Suprapubic skin (tissue), 3 donors: Measurements from ENCODE around the gene NIPAL1.

Experiments
- EP300 ChIP-seq: sonication (generic); formaldehyde crosslinking; IDR thresholded peaks from one replicate; pipeline ENCODE4 v1.6.1; 2017; ENCODE audit warnings: antibody characterized with exemption
- TF ChIP-seq, protein P1 (sequence below), 2 donors: fragments of 200-600 bp in 1 of 2; fragments of 450-650 bp in 1 of 2; sonication (generic) in 1 of 2; IDR thresholded peaks; one replicate each; pipeline ENCODE4 v1.5.1; 2016 to 2019; ENCODE audit warnings: antibody characterized with exemption in 2 of 2, mild to moderate bottlenecking in 1 of 2, moderate library complexity in 1 of 2

DNA sequence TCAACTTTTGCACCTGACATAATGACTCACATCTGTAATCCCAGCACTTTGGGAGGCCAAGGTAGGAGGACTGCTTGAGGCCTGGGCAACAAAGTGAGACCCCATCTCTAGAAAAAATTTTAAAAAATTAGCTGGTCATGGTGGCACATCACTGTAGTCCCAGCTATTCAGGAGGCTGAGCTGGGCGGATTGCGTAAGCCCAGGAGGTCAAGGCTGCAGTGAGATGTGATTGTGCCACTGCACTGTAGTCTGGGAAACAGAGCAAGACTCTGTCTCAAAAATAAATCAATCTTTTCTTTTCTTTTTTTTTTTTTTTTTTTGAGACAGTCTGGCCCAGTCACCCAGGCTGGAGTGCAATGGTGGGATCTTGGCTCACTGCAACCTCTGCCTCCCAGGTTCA, 52.5 kb downstream of the NIPAL1 start:
- TF ChIP-seq, protein P1, sequence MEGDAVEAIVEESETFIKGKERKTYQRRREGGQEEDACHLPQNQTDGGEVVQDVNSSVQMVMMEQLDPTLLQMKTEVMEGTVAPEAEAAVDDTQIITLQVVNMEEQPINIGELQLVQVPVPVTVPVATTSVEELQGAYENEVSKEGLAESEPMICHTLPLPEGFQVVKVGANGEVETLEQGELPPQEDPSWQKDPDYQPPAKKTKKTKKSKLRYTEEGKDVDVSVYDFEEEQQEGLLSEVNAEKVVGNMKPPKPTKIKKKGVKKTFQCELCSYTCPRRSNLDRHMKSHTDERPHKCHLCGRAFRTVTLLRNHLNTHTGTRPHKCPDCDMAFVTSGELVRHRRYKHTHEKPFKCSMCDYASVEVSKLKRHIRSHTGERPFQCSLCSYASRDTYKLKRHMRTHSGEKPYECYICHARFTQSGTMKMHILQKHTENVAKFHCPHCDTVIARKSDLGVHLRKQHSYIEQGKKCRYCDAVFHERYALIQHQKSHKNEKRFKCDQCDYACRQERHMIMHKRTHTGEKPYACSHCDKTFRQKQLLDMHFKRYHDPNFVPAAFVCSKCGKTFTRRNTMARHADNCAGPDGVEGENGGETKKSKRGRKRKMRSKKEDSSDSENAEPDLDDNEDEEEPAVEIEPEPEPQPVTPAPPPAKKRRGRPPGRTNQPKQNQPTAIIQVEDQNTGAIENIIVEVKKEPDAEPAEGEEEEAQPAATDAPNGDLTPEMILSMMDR (IDR thresholded peaks at IDR 0.05) = no peak
- no peak for TF ChIP-seq EP300
